Hepatocyte (in vitro differentiated cells): ENCODE results near the gene TCF4.

ENCODE experiments used
- EZH2 ChIP-seq: fragments of 200-600 bp; sonication (generic); IDR thresholded peaks from 2 replicates; pipeline ENCODE4 v1.6.1; 2016; ENCODE audit warnings: antibody characterized with exemption, mild to moderate bottlenecking, borderline replicate concordance
- EZH2phosphoT487 ChIP-seq: fragments of 200-600 bp; sonication (generic); IDR thresholded peaks from one replicate; pipeline ENCODE4 v1.6.1; 2018; ENCODE audit warnings: antibody characterized with exemption, mild to moderate bottlenecking, low read depth, moderate library complexity; ENCODE audit not compliant: unreplicated experiment, severe bottlenecking
- TF ChIP-seq, protein P1 (sequence below): fragments of 200-600 bp; sonication (generic); IDR thresholded peaks from 2 replicates; pipeline ENCODE4 v1.5.1; 2016; ENCODE audit warnings: antibody characterized with exemption, mild to moderate bottlenecking; ENCODE audit not compliant: poor library complexity

DNA sequence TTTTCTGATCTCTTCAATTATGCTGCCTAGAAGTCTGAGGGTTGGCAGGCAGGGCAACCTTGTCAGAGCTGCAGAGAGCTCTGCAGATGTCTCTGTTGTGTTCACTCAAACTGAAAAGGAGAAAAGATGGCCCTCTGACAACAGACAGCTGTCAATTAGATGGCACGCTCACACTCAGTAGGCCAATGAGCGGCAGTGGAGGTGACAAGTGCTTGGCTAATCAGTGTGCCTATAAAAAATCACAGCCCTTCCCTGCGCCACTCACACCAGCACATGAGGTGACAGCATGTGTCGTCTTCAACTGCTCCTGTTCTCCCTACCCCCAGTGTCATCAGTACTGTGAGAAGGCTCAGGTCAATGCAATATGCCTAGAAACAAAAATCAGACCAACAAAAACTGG lies 203.9 kb downstream of the TCF4 start:
- TF ChIP-seq, protein P1, sequence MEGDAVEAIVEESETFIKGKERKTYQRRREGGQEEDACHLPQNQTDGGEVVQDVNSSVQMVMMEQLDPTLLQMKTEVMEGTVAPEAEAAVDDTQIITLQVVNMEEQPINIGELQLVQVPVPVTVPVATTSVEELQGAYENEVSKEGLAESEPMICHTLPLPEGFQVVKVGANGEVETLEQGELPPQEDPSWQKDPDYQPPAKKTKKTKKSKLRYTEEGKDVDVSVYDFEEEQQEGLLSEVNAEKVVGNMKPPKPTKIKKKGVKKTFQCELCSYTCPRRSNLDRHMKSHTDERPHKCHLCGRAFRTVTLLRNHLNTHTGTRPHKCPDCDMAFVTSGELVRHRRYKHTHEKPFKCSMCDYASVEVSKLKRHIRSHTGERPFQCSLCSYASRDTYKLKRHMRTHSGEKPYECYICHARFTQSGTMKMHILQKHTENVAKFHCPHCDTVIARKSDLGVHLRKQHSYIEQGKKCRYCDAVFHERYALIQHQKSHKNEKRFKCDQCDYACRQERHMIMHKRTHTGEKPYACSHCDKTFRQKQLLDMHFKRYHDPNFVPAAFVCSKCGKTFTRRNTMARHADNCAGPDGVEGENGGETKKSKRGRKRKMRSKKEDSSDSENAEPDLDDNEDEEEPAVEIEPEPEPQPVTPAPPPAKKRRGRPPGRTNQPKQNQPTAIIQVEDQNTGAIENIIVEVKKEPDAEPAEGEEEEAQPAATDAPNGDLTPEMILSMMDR = no peak
- TF ChIP-seq EZH2 (no peak), EZH2phosphoT487 (no peak)
